GM23338 (cell line): ENCODE measurements around the gene RARRES2. TPM values are rescaled to one million over a fixed set of nuclear protein-coding genes. Genes with fewer than 3 reads are reported as not detected.

Source experiments
- ATAC-seq: fragments of 200-7000 bp; cut with Tn5 transposase; 3 replicates; pipeline ENCODE4 v1.9.1; 2020
- DNase-seq: peaks from one replicate; pipeline ENCODE4 v3.0.0-alpha.2; 2015; ENCODE audit warnings: low spot score
- H2AFZ ChIP-seq: fragments of 200-600 bp; sonication (generic); 2 replicates; pipeline ENCODE4 v1.8.0; 2016; ENCODE audit warnings: antibody characterized with exemption, mild to moderate bottlenecking, moderate library complexity
- H3F3A ChIP-seq: fragments of 200-600 bp; sonication (generic); replicated peaks from 2 replicates; pipeline ENCODE4 v1.8.0; 2017; ENCODE audit warnings: antibody characterized with exemption, mixed run types, low read depth
- H3K27ac ChIP-seq: fragments of 200-600 bp; sonication (generic); 2 replicates; pipeline ENCODE4 v1.6.1; 2016; ENCODE audit warnings: low read depth
- H3K27me3 ChIP-seq: fragments of 200-600 bp; sonication (generic); 2 replicates; pipeline ENCODE4 v1.8.0; 2016; ENCODE audit warnings: mild to moderate bottlenecking, mixed run types, moderate library complexity; ENCODE audit not compliant: insufficient read depth
- H3K36me3 ChIP-seq: fragments of 200-600 bp; sonication (generic); 2 replicates; pipeline ENCODE4 v1.8.0; 2016; ENCODE audit warnings: mild to moderate bottlenecking; ENCODE audit not compliant: insufficient read depth
- H3K4me1 ChIP-seq: fragments of 200-600 bp; sonication (generic); 2 replicates; pipeline ENCODE4 v1.8.0; 2016; ENCODE audit warnings: mild to moderate bottlenecking, moderate library complexity; ENCODE audit not compliant: insufficient read depth
- H3K4me2 ChIP-seq: fragments of 200-600 bp; sonication (generic); 2 replicates; pipeline ENCODE4 v1.7.1; 2017; ENCODE audit warnings: mixed run types
- H3K4me3 ChIP-seq: fragments of 200-600 bp; sonication (generic); 2 replicates; pipeline ENCODE4 v1.6.1; 2016; ENCODE audit warnings: mixed run types
- H3K79me2 ChIP-seq: fragments of 200-600 bp; sonication (generic); replicated peaks from 2 replicates; pipeline ENCODE4 v1.8.0; 2017; ENCODE audit warnings: mild to moderate bottlenecking; ENCODE audit not compliant: insufficient read depth
- H3K9me2 ChIP-seq: fragments of 200-600 bp; sonication (generic); 2 replicates; pipeline ENCODE4 v1.8.0; 2017; ENCODE audit not compliant: insufficient read depth
- H4K20me1 ChIP-seq: fragments of 200-600 bp; sonication (generic); replicated peaks from 2 replicates; pipeline ENCODE4 v1.8.0; 2017; ENCODE audit warnings: mild to moderate bottlenecking; ENCODE audit not compliant: insufficient read depth
- H3K27ac Mint-ChIP-seq: 2 replicates; pipeline ENCODE4 v1.8.0; 2020; ENCODE audit warnings: inconsistent platforms, mild to moderate bottlenecking, moderate library complexity, mixed read lengths
- H3K27me3 Mint-ChIP-seq: 3 replicates; pipeline ENCODE4 v1.8.0; 2022; ENCODE audit warnings: low read depth, mild to moderate bottlenecking, moderate library complexity, mixed read lengths, inconsistent platforms; ENCODE audit not compliant: insufficient read depth, poor library complexity
- H3K36me3 Mint-ChIP-seq: 3 replicates; pipeline ENCODE4 v1.8.0; 2021; ENCODE audit warnings: low read depth, mild to moderate bottlenecking, inconsistent platforms, moderate library complexity, mixed read lengths
- H3K4me1 Mint-ChIP-seq: 3 replicates; pipeline ENCODE4 v1.8.0; 2020; ENCODE audit warnings: mild to moderate bottlenecking, inconsistent platforms, mixed read lengths
- H3K4me3 Mint-ChIP-seq: 3 replicates; pipeline ENCODE4 v1.8.0; 2021; ENCODE audit warnings: moderate library complexity, mild to moderate bottlenecking, inconsistent platforms, mixed read lengths
- H3K9me3 Mint-ChIP-seq: 3 replicates; pipeline ENCODE4 v1.8.0; 2020; ENCODE audit warnings: moderate library complexity, mild to moderate bottlenecking, inconsistent platforms, mixed read lengths
- CREB1 ChIP-seq: fragments of 250-450 bp; sonication (Bioruptor Pico); IDR thresholded peaks from 2 replicates; pipeline ENCODE4 v1.5.0; 2020; ENCODE audit warnings: low read depth, mild to moderate bottlenecking, moderate library complexity
- EZH2 ChIP-seq: fragments of 200-600 bp; sonication (generic); IDR thresholded peaks from one replicate; pipeline ENCODE4 v1.8.0; 2017; ENCODE audit warnings: antibody characterized with exemption, mild to moderate bottlenecking, low read depth; ENCODE audit not compliant: unreplicated experiment
- EZH2phosphoT487 ChIP-seq: fragments of 200-600 bp; sonication (generic); IDR thresholded peaks from one replicate; pipeline ENCODE4 v1.8.1; 2018; ENCODE audit warnings: antibody characterized with exemption; ENCODE audit not compliant: unreplicated experiment
- JUNB ChIP-seq: IDR thresholded peaks from one replicate; pipeline ENCODE4 v1.6.1; 2016; ENCODE audit warnings: antibody characterized with exemption; ENCODE audit not compliant: unreplicated experiment
- NANOG ChIP-seq: IDR thresholded peaks from 2 replicates; pipeline ENCODE4 v1.6.1; 2016; ENCODE audit warnings: antibody characterized with exemption, borderline replicate concordance
- POLR2AphosphoS5 ChIP-seq: IDR thresholded peaks from 2 replicates; pipeline ENCODE4 v1.6.1; 2016; ENCODE audit warnings: antibody characterized with exemption, low read depth
- REST ChIP-seq: IDR thresholded peaks from one replicate; pipeline ENCODE4 v1.6.1; 2018; ENCODE audit warnings: antibody characterized with exemption; ENCODE audit not compliant: unreplicated experiment
- STAT1 ChIP-seq: IDR thresholded peaks from one replicate; pipeline ENCODE4 v1.6.1; 2016; ENCODE audit warnings: antibody characterized with exemption; ENCODE audit not compliant: unreplicated experiment
- ZNF331 ChIP-seq: fragments of 250-450 bp; sonication (Bioruptor Pico); IDR thresholded peaks from 2 replicates; pipeline ENCODE4 v1.5.0; 2020; ENCODE audit warnings: low read depth, mild to moderate bottlenecking, moderate library complexity
- ZNF462 ChIP-seq: fragments of 250-450 bp; sonication (Bioruptor Pico); IDR thresholded peaks from 2 replicates; pipeline ENCODE4 v1.5.0; 2020; ENCODE audit warnings: mild to moderate bottlenecking, moderate library complexity
- polyA plus RNA-seq: library from polyadenylated mRNA; unstranded; fragments of >200 nt; fragmentation: Nextera tagmentation; extraction: Ambion mirVana; gene quantifications from 2 replicates; pipeline ENCODE4 v1.2.1, GENCODE V29; 2016
- total RNA-seq: library from RNA; depleted of rRNA; stranded (reverse); fragments of >200 nt; shearing (Covaris generic); gene quantifications from 2 replicates; pipeline ENCODE4 v1.2.3, GENCODE V29; 2014

Gene RARRES2
- total and polyA plus RNA-seq, 2 experiments from 2014 or later, result 169 to 314 TPM

GRCh38 chr7:150321788-150322113 lies 19.7 kb downstream of the RARRES2 start:
- peaks cover 9% of the 10 kb centered on the region; the same call in 1 of the 2 replicates for H3K36me3 ChIP-seq
- no peak for DNase-seq
- no peak overlapping the region for H3K27ac ChIP-seq
- peaks cover 9% of the 10 kb centered on the region; the same call in 1 of the 3 replicates for H3K36me3 Mint-ChIP-seq
- no peak overlapping the region for H3K27ac Mint-ChIP-seq
- no peak for ATAC-seq
- no peak overlapping the region for H3K4me3 ChIP-seq
- peaks cover 8% of the 10 kb centered on the region; the same call in 1 of the 2 replicates for H3K9me2 ChIP-seq
- H3K27me3 Mint-ChIP-seq, result peaks cover 13% of the 10 kb centered on the region
- H3K79me2 ChIP-seq, result peaks cover 36% of the 10 kb centered on the region
- H3K27me3 ChIP-seq, result 0 out of 2 replicates have a peak, but pooled peaks cover 2% of the 10 kb centered on the region
- no peaks in the 10 kb centered on the region for H4K20me1 ChIP-seq
- H3K4me1 ChIP-seq, result peaks cover 53% of the 10 kb centered on the region
- no peak overlapping the region for H3K4me3 Mint-ChIP-seq
- TF ChIP-seq POLR2AphosphoS5 (no peak), EZH2 (no peak), ZNF462 (no peak), JUNB (no peak), ZNF331 (CRISPR knock-in tag) (no peak), EZH2phosphoT487 (no peak), REST (no peak), STAT1 (no peak), CREB1 (no peak), NANOG (no peak)
- H2AFZ ChIP-seq, result no peak overlapping the region
- H3K4me1 Mint-ChIP-seq, result peaks cover 37% of the 10 kb centered on the region
- peak overlapping the region; percentile 98 for H3K4me2 ChIP-seq
- H3F3A ChIP-seq, result peaks cover 14% of the 10 kb centered on the region
- no peaks in the 10 kb centered on the region for H3K9me3 Mint-ChIP-seq
